Head of caudate nucleus (tissue), 42 donors: ENCODE measurements around the gene ARID1B.

Experiments
- DNase-seq, 42 donors: peaks; one replicate each; pipeline versions ENCODE4 v3.0.0 to v3.0.0-alpha.2; 2020 to 2021; ENCODE audit warnings: mixed read lengths in 7 of 42
- intact Hi-C: fragments of 100-400 bp; cut with DNase I; formaldehyde crosslinking; loops from one replicate; pipeline ENCODE4 v1.15.0; 2022

ARID1B gene

GRCh38 chr6:156866220-156867015, 89.2 kb downstream of the ARID1B start:
- intact Hi-C loops, result no loop called here
- DNase-seq, result peak in 35 of 42 donors; percentile 26 to 78 (median 46)

GRCh38 chr6:156867121-156867520, 89.9 kb downstream of the ARID1B start:
- DNase-seq, result no peak
- intact Hi-C loops, result no loop called here

GRCh38 chr6:156868385-156868784, 91.2 kb downstream of the ARID1B start:
- intact Hi-C loops, result no loop called here

GRCh38 chr6:156869980-156870398, 92.8 kb downstream of the ARID1B start:
- intact Hi-C loops, result no loop called here
- no peak for DNase-seq

More at GRCh38 chr6:156868385-156868784, 91.2 kb downstream of the ARID1B start:
- no peak for DNase-seq

- no peak for DNase-seq
- intact Hi-C loops, result no loop called here
These were observed 93.9 kb downstream of the ARID1B start for GRCh38 chr6:156870924-156871539.

GRCh38 chr6:156872903-156873302, 95.7 kb downstream of the ARID1B start:
- intact Hi-C loops, result no loop called here
- DNase-seq, result no peak

- intact Hi-C loops, result no loop called here
These were observed 96.6 kb downstream of the ARID1B start for GRCh38 chr6:156873654-156874380.

GRCh38 chr6:156875062-156875461, 97.9 kb downstream of the ARID1B start:
- DNase-seq, result no peak
- intact Hi-C loops, result no loop called here

More at GRCh38 chr6:156873654-156874380, 96.6 kb downstream of the ARID1B start:
- DNase-seq, result no peak

GRCh38 chr6:156876302-156876701, 99.1 kb downstream of the ARID1B start:
- DNase-seq, result peak in 40 of 42 donors; percentile 26 to 81 (median 54)
- intact Hi-C loops, result no loop called here

- DNase-seq, result no peak
- intact Hi-C loops, result no loop called here
These were observed 100.1 kb downstream of the ARID1B start for GRCh38 chr6:156877126-156877863.

GRCh38 chr6:156878681-156879080, 101.5 kb downstream of the ARID1B start:
- no peak for DNase-seq
- intact Hi-C loops, result no loop called here

GRCh38 chr6:156879186-156879585, 102.0 kb downstream of the ARID1B start:
- intact Hi-C loops, result no loop called here
- DNase-seq, result no peak

- intact Hi-C loops, result no loop called here
- no peak for DNase-seq
These were observed 102.4 kb downstream of the ARID1B start for GRCh38 chr6:156879591-156879990.

- DNase-seq, result no peak
- intact Hi-C loops, result no loop called here
These were observed 103.7 kb downstream of the ARID1B start for GRCh38 chr6:156880913-156881312.

- intact Hi-C loops, result no loop called here
- no peak for DNase-seq
These were observed 104.8 kb downstream of the ARID1B start for GRCh38 chr6:156881687-156882629.

- intact Hi-C loops, result no loop called here
- peak; percentile 22 to 87 (median 65) for DNase-seq
These were observed 106.5 kb downstream of the ARID1B start for GRCh38 chr6:156883497-156884252.

- intact Hi-C loops, result no loop called here
- no peak for DNase-seq
These were observed 107.1 kb downstream of the ARID1B start for GRCh38 chr6:156884306-156884705.
